C4-2B (cell line): ENCODE results near the gene LONRF2.

Experiments
- H3K27ac ChIP-seq: fragments of 450-650 bp; 2 replicates; pipeline ENCODE4 v1.5.1; 2017
- ZFX ChIP-seq: fragments of 450-650 bp; IDR thresholded peaks from 2 replicates; pipeline ENCODE4 v1.6.1; 2017
- TF ChIP-seq, protein P1 (sequence below): fragments of 450-650 bp; conservative IDR thresholded peaks from 2 replicates; pipeline ENCODE4 v1.5.1; 2017; ENCODE audit warnings: mild to moderate bottlenecking

LONRF2 gene

DNA sequence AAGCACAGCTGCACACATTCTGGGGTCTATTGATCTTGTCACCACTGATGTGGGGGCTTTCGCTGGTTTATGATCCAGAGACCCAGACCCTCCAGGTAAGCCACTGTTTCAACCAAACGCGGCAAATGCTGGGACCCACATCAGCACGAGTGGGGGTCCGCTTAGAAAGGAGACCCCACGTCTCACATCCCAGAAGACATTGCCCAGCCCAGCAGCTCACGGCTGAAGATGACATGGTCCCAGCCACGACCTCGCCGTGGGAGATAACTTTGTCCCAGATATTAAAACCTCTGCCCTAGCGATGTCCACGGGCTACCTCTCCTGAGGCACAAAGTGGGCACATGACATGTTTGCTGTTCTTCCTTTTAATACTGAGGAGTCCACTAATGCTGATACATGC, 43.8 kb downstream of the LONRF2 start:
- H3K27ac ChIP-seq, result no peak overlapping the region
- TF ChIP-seq, protein P1, sequence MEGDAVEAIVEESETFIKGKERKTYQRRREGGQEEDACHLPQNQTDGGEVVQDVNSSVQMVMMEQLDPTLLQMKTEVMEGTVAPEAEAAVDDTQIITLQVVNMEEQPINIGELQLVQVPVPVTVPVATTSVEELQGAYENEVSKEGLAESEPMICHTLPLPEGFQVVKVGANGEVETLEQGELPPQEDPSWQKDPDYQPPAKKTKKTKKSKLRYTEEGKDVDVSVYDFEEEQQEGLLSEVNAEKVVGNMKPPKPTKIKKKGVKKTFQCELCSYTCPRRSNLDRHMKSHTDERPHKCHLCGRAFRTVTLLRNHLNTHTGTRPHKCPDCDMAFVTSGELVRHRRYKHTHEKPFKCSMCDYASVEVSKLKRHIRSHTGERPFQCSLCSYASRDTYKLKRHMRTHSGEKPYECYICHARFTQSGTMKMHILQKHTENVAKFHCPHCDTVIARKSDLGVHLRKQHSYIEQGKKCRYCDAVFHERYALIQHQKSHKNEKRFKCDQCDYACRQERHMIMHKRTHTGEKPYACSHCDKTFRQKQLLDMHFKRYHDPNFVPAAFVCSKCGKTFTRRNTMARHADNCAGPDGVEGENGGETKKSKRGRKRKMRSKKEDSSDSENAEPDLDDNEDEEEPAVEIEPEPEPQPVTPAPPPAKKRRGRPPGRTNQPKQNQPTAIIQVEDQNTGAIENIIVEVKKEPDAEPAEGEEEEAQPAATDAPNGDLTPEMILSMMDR, result no peak
- TF ChIP-seq ZFX, result no peak

GRCh38 chr2:100277540-100278207, 44.6 kb downstream of the LONRF2 start:
- no peak overlapping the region for H3K27ac ChIP-seq
- TF ChIP-seq ZFX, result no peak
- TF ChIP-seq, protein P1, result no peak

DNA sequence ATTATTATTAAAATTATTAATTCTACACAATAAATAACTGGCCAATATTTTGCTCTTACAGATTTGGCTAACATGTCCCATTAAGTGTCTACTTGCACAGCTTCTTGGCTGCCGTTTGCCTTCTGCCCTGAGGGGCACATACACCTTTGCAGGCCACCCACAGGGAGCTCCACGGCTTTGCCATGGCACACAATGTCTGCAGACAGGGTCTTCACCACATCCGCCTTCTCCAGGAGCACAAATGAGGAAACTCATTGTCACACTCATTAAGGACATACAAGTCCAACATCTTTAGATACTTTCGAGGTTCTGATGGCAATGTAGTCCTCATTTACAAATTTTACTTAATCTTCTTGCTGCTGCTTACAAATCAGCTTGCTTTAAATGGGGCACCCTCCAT, 45.6 kb downstream of the LONRF2 start:
- TF ChIP-seq ZFX, result no peak
- TF ChIP-seq, protein P1, result no peak
- H3K27ac ChIP-seq, result no peak overlapping the region

GRCh38 chr2:100275200-100275589, 47.1 kb downstream of the LONRF2 start:
- H3K27ac ChIP-seq, result no peak overlapping the region
- TF ChIP-seq, protein P1, result no peak
- TF ChIP-seq ZFX, result no peak

DNA sequence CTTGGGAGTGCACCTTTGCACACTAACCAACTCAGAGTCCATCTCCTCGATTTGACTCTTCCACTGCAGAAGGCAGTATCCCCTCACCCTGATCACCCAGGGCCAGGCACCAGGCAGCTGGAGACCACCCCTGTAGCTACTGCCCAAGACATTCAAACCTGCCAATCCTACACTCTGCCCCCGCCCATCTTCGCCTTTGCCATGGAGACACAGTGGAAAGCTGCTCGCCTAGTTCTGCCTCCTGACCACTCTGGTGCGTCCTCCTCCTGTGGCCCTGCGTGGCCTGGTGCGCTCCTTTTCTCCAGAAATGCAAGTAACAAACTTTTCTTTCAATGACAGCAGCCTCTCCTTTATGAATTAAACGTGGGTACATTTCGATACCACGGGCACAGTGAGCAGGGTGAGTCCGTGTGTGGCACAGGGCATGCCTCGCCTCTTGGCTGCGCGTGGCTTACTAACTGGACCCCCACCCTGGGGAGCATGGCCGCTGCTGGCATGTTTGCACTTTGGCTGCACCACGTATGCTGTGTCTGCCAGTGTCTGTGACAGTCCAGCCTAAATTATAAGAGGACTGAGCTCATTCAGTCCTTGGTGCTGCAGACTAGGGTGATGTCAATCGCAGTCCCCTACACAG, 47.6 kb downstream of the LONRF2 start:
- no peak for TF ChIP-seq ZFX
- TF ChIP-seq, protein P1, result no peak
- H3K27ac ChIP-seq, result no peak overlapping the region

- TF ChIP-seq, protein P1, result no peak
- TF ChIP-seq ZFX, result no peak
- H3K27ac ChIP-seq, result no peak overlapping the region
Measured at GRCh38 chr2:100274076-100274475, 48.2 kb downstream of the LONRF2 start.

DNA sequence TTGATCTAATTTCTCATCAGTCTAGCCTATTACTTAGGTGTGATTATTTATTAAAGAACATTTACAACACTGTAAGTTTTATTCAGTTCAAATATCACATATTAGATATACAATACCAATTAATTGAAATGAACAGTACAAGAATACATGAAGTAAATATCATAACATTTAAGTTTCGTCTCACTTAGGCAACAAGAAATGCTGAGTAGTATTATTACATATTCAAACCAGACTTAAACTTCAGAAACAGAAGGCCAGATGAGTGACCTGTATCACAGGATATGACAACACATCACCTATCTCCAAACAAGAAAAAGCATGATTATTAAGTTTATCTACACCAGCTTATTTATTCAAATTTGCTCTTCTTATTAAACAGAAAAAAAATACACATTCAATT, 48.9 kb downstream of the LONRF2 start:
- TF ChIP-seq ZFX, result no peak
- TF ChIP-seq, protein P1, result no peak
- no peak overlapping the region for H3K27ac ChIP-seq
